COLO829 (cell line): ENCODE data around the gene IGF2BP3.

Experiments used
- DNase-seq: peaks from one replicate; pipeline ENCODE4 v3.0.0; 2012; ENCODE audit warnings: low spot score

IGF2BP3 gene

DNA sequence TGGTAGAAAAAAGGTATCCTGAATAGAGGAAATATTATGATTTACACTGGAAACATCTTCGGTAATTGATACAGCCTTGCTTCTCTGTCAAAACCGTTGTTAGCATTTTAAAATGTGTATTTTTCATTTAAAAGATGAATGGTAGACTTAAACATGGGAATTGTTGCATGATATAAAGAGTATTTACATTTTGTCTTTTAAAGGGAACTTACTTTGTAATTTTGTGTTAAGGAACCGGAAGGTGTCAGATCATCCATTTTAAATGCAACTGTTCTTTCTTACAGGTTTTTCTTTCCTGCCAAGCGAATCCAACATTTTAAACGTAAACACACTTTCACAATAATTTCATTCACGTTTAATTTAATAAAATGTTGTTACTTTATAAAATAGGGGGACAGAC, 1.8 kb upstream of the IGF2BP3 start:
- no peak for DNase-seq

DNA sequence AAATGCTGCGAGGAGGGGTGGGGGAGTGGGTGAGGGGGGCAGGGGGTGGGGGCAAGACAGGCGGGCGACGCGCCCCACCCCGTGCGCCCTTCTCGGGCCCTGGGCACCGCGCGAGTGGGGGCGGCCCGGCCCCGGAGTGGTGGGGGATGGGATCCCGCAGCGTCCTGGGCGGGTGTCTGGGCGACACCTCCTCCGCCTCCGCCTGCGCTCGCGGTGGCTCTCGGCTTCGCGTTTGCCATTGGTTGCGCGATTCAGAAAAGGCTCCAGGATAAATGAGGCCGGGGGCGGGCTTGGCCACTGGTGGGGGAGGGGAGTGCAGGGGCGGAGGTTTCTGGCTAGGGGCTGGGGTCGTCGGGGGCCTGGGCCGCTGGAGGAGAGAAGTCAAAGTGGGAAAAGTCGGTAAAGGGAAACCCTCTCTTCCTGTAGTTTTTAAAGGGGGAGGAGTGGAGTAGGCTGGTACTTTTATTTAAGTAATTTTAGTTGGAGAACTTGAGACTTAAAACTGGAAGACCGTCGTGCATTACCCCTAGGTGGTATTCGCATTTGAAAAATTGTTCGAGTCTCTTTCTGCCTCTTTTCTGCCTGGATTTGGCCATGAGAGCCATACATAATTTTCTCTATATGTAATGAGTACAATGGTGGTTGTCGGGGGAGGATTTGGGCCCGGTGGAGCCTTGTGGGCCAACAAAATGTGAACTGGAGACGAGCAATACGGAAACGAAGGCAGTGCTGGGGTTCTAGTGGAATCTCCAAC, 992 bp upstream of the IGF2BP3 start:
- DNase-seq, result peak; percentile 82

DNA sequence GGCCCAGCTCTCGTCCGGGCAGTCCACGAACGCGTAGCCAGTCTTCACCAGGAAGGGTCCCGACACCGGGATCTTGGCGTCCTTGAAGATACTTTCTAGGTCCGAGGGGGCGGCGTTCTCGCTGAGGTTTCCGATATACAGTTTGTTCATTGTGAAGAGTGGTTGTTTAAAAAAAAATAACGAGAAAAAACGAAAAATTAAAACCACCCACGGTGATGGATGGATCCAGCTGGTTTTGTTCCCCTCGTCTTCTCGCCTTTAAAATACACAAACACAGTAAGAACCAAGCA, 385 bp downstream of the IGF2BP3 start:
- DNase-seq, result no peak

DNA sequence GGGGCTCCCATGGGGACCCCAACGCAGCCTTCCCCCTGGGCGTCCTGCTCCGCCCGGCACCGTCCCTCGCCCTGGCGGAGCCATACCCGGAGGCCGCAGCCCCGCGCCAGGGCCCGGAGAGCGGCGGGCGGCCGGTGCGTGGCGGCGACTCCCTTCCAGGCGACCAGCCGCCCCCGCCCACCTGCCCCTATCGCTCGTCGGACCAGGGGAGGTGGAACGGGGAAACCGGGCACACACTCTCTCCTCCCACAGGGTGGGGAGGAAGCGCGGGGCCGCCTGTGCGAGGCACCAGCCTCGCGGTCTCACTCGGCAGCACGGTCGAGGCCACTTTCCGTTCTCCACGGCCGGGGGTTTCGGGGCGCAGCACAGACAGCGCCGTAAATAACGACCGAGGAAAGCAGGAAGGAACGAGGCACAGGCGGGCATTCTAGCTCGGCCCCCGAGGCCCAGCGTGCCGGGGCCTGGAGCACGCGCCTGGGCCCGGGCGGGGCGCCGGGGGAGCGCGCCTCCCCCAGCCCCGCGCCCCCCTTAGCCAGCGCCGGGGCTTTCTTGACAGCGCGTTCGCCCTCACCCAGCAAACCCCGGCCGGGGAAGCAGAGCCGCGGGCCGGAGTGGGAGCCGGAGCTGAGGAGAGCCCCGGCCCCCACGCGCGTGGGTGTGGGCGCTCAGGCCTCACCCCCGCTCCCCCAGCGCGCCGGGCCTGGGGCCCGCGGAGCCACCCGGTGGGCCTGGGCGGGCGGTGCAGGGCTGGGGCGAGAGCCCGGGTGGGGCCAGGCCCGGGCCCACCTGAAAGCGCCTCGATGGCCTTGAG, 936 bp downstream of the IGF2BP3 start:
- no peak for DNase-seq

DNA sequence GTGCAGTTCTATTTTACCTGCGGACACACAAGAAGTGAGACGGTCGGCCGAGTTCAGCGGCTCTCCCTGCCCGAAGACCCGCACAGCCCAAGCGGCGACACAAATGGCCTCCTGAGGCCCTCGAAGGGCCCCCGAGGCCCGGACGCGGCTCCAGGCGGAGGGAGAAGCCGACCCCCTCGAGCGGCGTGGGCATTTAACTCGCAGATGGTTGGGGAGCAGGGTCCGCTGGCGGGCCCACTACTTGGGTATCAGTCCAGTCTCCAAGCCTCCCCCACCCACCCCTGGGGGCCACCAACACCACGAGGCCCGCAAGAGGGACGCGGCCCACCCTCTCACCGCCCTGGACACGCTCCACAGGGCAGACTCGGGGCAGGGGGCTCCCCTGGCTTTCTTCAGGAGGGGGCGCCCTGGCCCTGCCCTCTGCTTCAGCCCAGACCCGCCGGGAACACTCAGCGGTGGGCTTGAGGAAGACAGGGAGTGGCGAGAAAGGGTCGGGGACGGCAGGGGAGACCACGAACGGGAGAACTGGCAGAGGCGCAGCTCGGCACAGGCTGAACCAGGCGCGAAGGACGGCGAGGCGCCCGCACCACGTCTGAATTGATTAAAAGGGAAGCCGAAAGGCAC, 1.7 kb downstream of the IGF2BP3 start:
- DNase-seq, result no peak

DNA sequence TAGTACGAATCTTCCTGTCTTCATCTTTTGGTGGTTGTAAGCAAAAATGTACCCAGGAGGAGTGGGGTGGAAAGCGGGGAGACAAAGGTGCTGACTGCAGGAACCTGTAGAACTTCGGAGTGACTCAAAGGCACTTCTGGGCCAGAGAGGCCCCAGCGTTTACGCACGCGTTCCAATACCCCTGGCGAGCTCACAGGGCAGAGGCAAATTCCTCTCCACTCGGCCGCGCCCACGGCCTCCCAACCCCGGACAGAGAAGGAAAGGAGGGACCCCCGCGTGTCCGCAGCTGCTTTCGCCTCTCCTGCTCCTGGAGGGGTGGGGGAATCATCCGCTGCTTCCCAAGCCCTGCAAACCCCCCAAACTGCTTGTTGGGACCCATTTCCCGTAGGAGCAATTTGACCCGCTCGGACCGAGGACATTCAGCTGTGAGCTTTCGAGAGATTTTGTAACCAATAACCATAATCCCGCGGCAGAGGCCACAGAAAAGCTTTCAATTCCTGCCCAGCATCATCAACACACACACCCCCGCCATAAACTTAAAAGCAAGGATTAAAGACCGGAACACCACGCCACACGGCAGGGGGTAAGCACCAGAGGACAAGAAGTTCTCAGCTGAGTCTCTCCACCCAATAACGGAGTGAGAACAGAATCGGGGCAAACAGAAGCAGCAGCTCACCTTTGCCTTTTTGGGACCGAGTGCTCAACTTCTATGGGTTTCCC, 2.3 kb downstream of the IGF2BP3 start:
- DNase-seq, result no peak

DNA sequence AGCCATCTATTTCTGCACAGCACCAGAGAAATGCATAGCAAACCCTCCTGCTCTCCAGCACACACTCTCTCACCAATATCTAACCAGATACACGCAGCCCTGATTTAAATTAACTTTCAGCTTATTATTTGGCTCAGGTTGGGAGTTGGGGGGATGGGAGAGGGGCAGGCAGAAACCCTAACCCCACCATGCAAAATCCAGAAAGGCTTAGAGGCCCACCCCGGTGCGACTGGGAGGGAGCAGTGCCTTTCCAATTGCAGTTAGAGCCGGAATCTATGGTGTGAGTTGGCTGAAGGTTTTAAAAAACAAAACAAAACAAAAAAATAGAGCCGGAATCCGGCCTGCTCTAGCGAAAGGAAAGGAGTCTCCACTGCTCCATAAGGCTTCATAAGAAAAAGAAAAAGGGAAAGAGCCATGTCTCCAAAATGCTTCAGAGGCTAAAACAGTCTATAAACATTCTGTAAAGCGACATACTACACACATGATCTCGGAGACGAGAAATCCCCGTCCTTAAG, 2.9 kb downstream of the IGF2BP3 start:
- no peak for DNase-seq

DNA sequence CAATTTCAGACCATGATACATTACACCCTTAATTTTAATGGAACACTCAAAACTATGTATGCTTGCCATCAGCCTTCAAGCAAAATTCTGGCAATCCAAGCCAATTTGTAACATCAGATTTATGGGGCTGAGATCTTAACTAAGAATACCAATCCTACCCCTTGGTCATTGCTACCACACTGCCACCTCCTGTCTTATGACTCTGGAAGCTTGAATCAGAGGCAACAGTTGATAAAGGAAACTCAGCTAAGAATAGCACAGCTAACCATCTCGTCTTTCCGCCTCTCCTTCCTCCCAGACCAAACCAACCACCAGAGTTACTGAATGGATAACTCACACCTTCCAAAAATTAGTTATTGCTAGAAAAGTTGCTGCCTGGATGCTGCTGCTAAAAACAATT, 7.4 kb downstream of the IGF2BP3 start:
- DNase-seq, result peak; percentile 74

DNA sequence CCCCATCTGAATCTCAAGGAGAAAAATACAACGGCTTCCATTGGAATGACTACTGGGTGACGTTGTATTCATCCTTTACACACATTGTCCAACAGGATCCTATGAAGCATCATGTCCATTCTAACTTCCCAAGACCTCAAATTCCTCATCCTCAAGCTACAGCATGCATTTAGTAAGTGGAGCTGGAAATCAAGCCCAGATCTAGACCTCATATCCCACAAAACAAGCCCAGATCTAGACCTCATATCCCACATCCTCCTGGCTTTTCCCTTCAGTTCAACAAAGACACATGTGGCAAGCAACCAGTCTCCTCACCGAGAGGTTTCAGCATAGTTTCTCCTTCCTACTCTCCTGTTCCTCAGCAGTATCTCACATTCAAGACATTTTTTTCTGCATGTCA, 12.2 kb downstream of the IGF2BP3 start:
- no peak for DNase-seq

DNA sequence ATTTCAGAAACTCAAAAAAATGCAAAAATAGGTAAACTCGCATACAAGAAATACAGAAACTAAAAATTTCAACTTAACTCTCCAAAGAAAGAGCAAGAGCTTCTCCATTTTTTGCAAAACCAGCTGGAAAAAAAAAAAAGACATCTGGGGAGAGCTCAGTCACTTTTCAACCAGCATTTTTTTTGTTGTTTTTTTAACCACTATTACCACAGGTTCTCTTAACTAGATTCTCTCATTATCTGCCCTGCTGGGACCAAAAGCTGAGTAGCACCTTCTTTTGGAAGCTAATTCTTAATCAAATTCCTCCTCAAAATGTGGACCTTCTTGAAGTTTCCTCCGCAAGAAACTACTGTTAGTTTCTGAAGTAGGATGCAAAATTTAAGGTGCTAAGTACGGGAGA, 14.2 kb downstream of the IGF2BP3 start:
- DNase-seq, result no peak

DNA sequence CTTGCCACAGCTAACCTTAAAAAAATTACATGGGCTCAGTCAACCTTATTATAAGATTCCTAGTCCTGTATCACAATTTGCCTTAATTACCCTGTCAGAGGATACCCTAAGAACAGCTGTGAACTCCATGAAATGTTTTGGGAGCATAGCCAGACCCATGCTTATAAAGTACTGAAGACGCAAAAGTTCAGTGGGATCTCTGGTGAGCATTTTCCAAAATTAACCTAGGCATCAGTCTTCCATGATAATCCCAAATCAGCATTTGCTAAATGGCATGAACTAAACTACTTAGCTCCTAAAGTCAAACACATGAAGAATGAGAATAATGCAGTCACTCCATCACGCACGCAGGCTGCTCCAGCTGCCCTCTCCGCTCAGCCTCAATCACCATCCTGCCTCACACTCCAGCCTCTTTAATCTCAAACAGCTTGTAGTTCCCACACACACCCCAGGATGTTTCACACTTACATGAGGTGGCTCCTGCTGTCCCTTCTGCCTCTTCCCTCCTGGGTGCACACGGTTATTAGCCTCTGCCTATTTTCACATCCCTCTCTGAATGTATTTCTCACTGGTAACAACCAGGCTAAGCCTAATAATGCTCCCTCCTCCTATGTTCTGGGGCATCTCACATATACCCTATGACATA, 15.3 kb downstream of the IGF2BP3 start:
- no peak for DNase-seq

DNA sequence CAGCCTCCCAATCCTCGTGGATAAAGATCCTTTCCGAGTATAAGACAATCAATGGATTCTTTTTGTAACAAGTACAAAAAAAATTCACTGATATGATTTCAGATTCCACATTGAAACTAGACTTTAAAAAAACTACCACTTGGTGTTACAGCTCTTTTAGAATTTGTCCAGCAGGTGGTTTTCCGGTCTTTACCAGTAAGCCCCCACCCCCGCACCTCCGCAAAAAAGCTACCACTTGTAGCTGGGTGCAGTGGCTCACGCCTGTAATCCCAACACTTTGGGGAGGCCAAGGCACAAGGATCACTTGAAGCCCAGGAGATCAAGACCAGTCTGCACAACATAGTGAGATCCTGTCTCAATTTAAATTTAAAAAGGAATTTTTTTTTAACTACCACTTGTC, 19.8 kb downstream of the IGF2BP3 start:
- DNase-seq, result no peak

DNA sequence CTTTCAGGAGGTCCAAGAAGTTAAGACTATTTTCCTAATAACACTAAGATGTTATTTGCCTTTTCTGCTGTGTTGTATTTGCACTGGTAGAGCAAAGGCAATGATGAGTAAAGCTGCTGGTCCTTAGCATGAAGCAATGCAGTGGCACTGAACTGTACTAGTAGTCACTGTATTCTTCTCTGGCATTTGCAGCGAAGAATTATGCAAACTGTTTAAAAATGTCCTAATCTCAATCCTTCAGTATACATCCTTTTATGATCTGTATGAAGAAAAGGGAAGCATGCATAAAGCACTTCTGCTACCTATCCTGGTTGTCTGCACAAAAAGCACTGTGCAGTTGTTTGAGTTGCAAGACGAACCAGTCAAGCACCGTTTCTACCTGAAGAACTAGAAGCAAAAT, 20.4 kb downstream of the IGF2BP3 start:
- no peak for DNase-seq

DNA sequence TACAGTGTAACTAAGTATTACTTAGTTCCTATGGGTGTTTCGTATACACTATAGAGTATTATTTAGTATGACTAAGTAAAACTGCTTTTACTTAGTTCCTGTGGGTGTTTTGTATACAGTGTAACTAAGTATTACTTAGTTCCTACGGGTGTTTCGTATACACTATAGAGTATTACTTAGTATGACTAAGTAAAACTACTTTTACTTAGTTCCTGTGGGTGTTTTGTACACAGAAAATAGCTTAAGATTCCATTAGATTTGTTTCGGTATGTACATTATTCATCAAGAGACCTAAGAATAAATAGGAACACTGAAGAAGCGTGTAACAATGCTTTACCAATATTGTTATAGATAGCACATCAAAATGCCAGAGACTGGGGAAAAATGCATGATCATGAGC, 25.0 kb downstream of the IGF2BP3 start:
- no peak for DNase-seq

DNA sequence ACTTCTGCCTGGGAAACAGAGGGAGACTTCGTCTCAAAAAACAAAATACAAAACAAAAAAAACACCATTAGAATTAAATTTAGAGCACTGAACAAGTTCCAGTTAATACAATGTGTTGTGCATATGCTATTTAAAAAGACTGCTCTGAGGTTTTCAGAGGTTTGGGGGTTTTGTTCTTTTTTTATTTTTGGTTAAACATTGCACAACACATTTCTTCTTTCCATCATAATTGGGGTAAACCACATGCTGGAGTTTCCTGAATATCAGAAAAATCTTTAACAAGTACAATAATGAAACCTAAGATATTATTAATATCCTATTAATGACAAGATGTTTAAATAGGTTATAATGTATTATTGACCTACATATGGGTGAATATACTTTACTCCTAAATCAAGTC, 26.3 kb downstream of the IGF2BP3 start:
- no peak for DNase-seq

DNA sequence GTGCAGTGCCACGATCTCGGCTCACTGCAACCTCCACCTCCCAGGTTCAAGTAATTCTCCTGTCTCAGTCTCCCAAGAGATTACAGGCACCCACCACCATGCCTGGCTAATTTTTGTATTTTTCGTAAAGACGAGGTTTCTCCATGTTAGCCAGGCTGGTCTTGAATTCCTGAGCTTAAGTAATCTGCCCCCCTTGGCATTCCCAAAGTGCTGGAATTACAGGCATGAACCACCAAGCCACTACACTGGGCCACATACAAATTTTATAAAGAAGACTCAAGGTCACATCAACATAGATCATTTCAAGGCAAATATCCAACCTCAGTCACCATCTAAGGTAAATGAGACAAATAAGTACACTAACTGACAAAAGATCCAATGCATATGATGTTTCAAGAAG, 32.1 kb downstream of the IGF2BP3 start:
- no peak for DNase-seq

DNA sequence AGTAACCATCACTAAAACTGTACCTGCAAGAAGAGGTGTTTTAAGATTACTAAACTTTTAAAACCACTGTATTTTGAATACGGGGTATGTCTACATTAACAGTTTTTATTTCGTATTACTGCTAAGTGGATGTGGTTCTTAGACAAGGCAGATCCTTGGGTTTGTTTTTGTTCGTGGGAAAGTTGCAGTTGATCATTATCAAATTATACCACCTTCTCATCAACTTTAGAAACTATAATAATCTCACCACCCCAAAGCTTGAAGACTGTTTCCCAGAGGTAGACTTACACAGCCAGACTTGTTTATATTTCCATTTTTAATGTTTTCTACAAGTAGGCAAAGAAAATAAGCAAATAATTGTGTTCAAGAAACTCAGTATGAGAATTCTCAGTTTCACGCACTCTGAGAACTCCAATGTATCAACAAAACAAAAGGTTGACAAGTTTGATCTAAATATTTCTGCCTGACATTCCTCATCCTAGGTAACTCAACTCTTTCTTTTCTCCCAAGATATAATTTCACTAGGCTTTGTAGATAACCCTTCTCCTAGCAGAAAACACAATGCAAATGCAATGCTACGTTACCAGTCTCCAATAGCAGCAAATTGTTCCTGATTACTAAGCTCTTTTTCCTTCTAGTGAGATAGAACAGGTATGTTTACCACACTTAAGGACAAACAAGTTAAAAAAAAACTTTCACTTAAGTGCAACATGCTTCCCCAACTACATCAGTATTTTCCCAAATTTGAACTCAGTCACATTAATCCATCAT, 36.0 kb downstream of the IGF2BP3 start:
- DNase-seq, result no peak

DNA sequence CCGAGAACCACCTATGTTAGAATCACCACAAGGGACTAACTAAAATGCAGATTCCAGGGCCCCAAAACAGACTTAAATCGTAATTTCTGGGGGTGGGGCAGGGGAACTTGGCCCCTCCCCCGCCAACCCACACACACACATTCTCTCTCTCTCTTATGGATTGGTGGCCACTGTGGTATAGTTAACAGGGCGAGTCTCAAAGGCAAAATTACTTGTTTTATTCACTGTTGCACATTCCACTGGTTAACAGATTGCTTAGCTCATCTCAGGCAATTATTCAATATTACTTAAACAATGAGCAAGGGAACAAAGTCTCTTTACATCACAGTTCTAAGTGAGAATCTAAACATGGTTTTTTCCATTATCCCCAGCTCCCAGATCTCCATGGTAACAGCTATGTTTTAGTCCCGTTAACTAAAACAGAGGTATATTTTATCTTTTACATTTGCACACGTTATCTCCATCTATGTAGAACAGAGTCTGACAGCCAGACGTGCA, 38.5 kb downstream of the IGF2BP3 start:
- no peak for DNase-seq

DNA sequence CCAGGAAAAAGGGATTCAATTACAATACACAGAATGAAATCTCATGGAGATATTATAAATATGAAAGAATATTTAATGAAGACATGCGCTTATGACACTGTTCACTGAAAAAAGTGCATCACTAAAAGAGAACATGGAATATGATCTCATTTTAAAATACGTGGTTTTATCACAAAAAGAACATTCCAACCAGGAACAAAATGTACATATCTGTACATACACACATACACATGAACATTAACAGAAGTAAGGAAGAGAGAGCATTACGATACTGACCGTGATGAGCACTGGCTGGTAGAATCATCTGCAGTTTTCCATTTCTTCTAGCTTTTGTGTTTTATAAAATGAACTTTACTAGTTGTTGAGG, 39.4 kb downstream of the IGF2BP3 start:
- DNase-seq, result no peak

DNA sequence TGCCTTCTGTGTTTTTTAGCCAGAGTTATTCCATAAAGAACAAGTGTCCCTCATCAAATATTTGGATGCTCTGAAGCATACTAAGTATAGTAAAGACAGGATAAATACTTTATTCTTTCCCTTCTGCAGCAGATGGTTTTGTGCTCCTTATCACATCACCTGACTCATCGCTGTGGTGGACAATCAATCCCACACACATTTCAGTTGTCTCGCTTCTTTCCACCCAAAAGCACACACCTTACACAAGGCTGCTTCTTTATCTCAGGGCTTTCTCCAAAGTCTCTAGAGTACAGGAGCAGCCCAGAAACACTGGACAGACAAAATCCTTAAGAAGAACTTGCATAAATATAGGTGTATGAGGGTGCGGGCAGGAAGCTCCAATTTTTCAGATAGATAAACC, 43.4 kb downstream of the IGF2BP3 start:
- peak; percentile 13 for DNase-seq

DNA sequence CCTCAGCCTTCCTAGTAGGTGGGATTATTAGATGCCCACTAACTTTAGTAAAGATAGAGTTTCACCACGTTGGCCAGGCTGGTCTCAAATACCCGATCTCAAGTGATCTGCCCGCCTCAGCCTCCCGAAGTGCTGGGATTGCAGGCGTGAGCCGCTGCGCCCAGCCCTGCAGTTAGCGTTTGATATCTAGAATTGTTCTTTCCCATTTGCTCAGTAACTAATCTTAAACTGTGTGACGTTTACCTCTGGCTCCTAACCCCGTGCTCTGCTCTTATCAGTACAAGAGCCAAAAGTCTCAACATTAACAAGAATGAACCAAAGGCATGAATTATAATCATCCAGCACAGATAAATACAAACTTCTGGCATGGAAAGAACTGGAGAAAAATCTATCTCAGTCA, 47.4 kb downstream of the IGF2BP3 start:
- no peak for DNase-seq
